ENCODE results near the gene GTF2IRD1. TPM values are rescaled to one million over a fixed set of nuclear protein-coding genes. Genes with fewer than 3 reads are reported as not detected.

The GTF2IRD1 gene
- total RNA-seq, 1 donor from 2014 or later = 32.6 TPM

GRCh38 chr7:74480861-74481417 lies 27.2 kb downstream of the GTF2IRD1 start:
- DNase-seq (ENCODE audit: low spot score) = peak; percentile 9
- Mint-ChIP-seq H3K36me3 (ENCODE audit: low read depth, unreplicated experiment) (no peaks in the 10 kb centered on the region), H3K4me3 (ENCODE audit: unreplicated experiment) (no peak overlapping the region), H3K27me3 (ENCODE audit: unreplicated experiment) (no peaks in the 10 kb centered on the region), H3K27ac (ENCODE audit: unreplicated experiment) (no peak overlapping the region), H3K9me3 (ENCODE audit: unreplicated experiment) (no peaks in the 10 kb centered on the region), H3K4me1 (ENCODE audit: unreplicated experiment) (peaks cover 22% of the 10 kb centered on the region)
- TF ChIP-seq CTCF (IDR thresholded peaks at IDR 0.05; ENCODE audit: unreplicated experiment) = no peak

- Mint-ChIP-seq H3K36me3 (ENCODE audit: low read depth, unreplicated experiment) (no peaks in the 10 kb centered on the region), H3K27me3 (ENCODE audit: unreplicated experiment) (no peaks in the 10 kb centered on the region), H3K27ac (ENCODE audit: unreplicated experiment) (no peak overlapping the region), H3K9me3 (ENCODE audit: unreplicated experiment) (no peaks in the 10 kb centered on the region), H3K4me1 (ENCODE audit: unreplicated experiment) (peaks cover 22% of the 10 kb centered on the region), H3K4me3 (ENCODE audit: unreplicated experiment) (no peak overlapping the region)
- DNase-seq (ENCODE audit: low spot score) = no peak
- no peak for TF ChIP-seq CTCF (IDR thresholded peaks at IDR 0.05; ENCODE audit: unreplicated experiment)
Measured at GRCh38 chr7:74481458-74482196, 27.9 kb downstream of the GTF2IRD1 start.

- peaks cover 17% of the 10 kb centered on the region for H3K4me1 Mint-ChIP-seq (ENCODE audit: unreplicated experiment)
- no peaks in the 10 kb centered on the region for H3K36me3 Mint-ChIP-seq (ENCODE audit: low read depth, unreplicated experiment)
- no peaks in the 10 kb centered on the region for H3K27me3 Mint-ChIP-seq (ENCODE audit: unreplicated experiment)
- no peak overlapping the region for H3K27ac Mint-ChIP-seq (ENCODE audit: unreplicated experiment)
- no peak for DNase-seq (ENCODE audit: low spot score)
- H3K9me3 Mint-ChIP-seq (ENCODE audit: unreplicated experiment) = no peaks in the 10 kb centered on the region
- no peak for TF ChIP-seq CTCF (IDR thresholded peaks at IDR 0.05; ENCODE audit: unreplicated experiment)
- H3K4me3 Mint-ChIP-seq (ENCODE audit: unreplicated experiment) = no peak overlapping the region
Measured at GRCh38 chr7:74482197-74482467, 28.4 kb downstream of the GTF2IRD1 start.

- Mint-ChIP-seq H3K4me3 (ENCODE audit: unreplicated experiment) (no peak overlapping the region), H3K27me3 (ENCODE audit: unreplicated experiment) (no peaks in the 10 kb centered on the region), H3K4me1 (ENCODE audit: unreplicated experiment) (peaks cover 16% of the 10 kb centered on the region), H3K9me3 (ENCODE audit: unreplicated experiment) (no peaks in the 10 kb centered on the region), H3K36me3 (ENCODE audit: low read depth, unreplicated experiment) (no peaks in the 10 kb centered on the region), H3K27ac (ENCODE audit: unreplicated experiment) (no peak overlapping the region)
- no peak for TF ChIP-seq CTCF (IDR thresholded peaks at IDR 0.05; ENCODE audit: unreplicated experiment)
- no peak for DNase-seq (ENCODE audit: low spot score)
Measured at GRCh38 chr7:74482629-74483401, 29.1 kb downstream of the GTF2IRD1 start.

All from endothelial cell (in vitro differentiated cells).